GM12878 (cell line): ENCODE results near the gene PHKG2. TPM values are rescaled to one million over a fixed set of nuclear protein-coding genes. Genes with fewer than 3 reads are reported as not detected.

Experiments
- ATAC-seq: fragments of 200-7000 bp; cut with Tn5 transposase; 3 replicates; pipeline ENCODE4 v1.9.1; 2020; ENCODE audit warnings: mild to moderate bottlenecking, moderate library complexity
- BruUV-seq: library from RNA; stranded (reverse); fragments of 400-500 nt; replicated peaks from 2 replicates; lab custom pipeline; 2021; lab: Mats Ljungman, UMichigan
- CTCF ChIA-PET: fragments of 300-600 bp; sonication (Branson Sonifier 250); formaldehyde crosslinking; extraction: SDS; loops from one replicate; lab custom pipeline; 2021; ENCODE audit warnings: inconsistent platforms; lab: Yijun Ruan, JAX
- POLR2A ChIA-PET: fragments of 350-600 bp; formaldehyde crosslinking; extraction: SDS; loops from one replicate; lab custom pipeline; 2021; ENCODE audit warnings: inconsistent platforms; lab: Charles Lee
- RAD21 ChIA-PET: fragments of 300-600 bp; sonication (Branson Sonifier 250); formaldehyde crosslinking; loops from one replicate; lab custom pipeline; 2023; ENCODE audit warnings: antibody characterized with exemption; ENCODE audit not compliant: unreplicated experiment; lab: Charles Lee
- SMC1A ChIA-PET: fragments of 300-600 bp; sonication (Branson Sonifier 250); formaldehyde crosslinking; loops from one replicate; lab custom pipeline; 2023; ENCODE audit not compliant: unreplicated experiment, uncharacterized antibody; lab: Charles Lee
- DNase-seq: peaks from one replicate; pipeline ENCODE4 v3.0.0-alpha.2; 2011; ENCODE audit warnings: low read depth, low spot score
- FAIRE-seq: peaks from 3 replicates; lab custom pipeline; 2011; peaks lifted over from hg19 to GRCh38; lab: Jason Lieb, UNC
- H2AFZ ChIP-seq: 2 replicates; pipeline ENCODE4 v1.6.0; 2011; ENCODE audit warnings: low read depth, low read length, control low read depth; ENCODE audit not compliant: control insufficient read depth
- H3K27ac ChIP-seq: 2 replicates; pipeline ENCODE4 v1.5.1; 2011; ENCODE audit warnings: control low read depth; ENCODE audit not compliant: control insufficient read depth, insufficient read depth
- H3K27me3 ChIP-seq, 2 experiments: replicated peaks in 1 of 2; 2 replicates each; pipeline versions ENCODE4 v1.6.0 to v1.6.1; 2011; ENCODE audit warnings: low read length in 1 of 2; ENCODE audit not compliant: control insufficient read depth in 2 of 2, insufficient read depth in 2 of 2
- H3K36me3 ChIP-seq, 2 experiments: 2 replicates each; pipeline ENCODE4 v1.5.1; 2011; ENCODE audit warnings: low read length in 1 of 2; ENCODE audit not compliant: control insufficient read depth in 2 of 2, insufficient read depth in 2 of 2
- H3K4me1 ChIP-seq: 2 replicates; pipeline ENCODE4 v1.6.1; 2011; ENCODE audit warnings: mild to moderate bottlenecking, low read length, moderate library complexity, mixed read lengths; ENCODE audit not compliant: control insufficient read depth, insufficient read depth
- H3K4me2 ChIP-seq: 2 replicates; pipeline ENCODE4 v1.6.0; 2011; ENCODE audit warnings: control low read depth; ENCODE audit not compliant: control insufficient read depth, insufficient read depth
- H3K4me3 ChIP-seq: fragments of 200-600 bp; sonication (generic); 2 replicates; pipeline ENCODE4 v1.5.1; 2016
- H3K79me2 ChIP-seq: 2 replicates; pipeline ENCODE4 v1.6.0; 2011; ENCODE audit warnings: low read length; ENCODE audit not compliant: control insufficient read depth, insufficient read depth
- H3K9ac ChIP-seq: 2 replicates; pipeline ENCODE4 v1.8.0; 2011; ENCODE audit warnings: low read length, control low read depth, mixed read lengths; ENCODE audit not compliant: control insufficient read depth, insufficient read depth
- H3K9me3 ChIP-seq: replicated peaks from 3 replicates; pipeline ENCODE4 v1.5.1; 2011; ENCODE audit warnings: mild to moderate bottlenecking, low read length; ENCODE audit not compliant: control insufficient read depth, insufficient read depth
- H4K20me1 ChIP-seq: 2 replicates; pipeline ENCODE4 v1.6.0; 2011; ENCODE audit not compliant: control insufficient read depth, insufficient read depth
- EP300 ChIP-seq, 2 experiments: fragments of 150-350 bp in 1 of 2; IDR thresholded peaks; 2 replicates each; pipeline ENCODE4 v1.6.1; 2011 to 2012; ENCODE audit warnings: low read depth in 2 of 2, low read length in 2 of 2, borderline replicate concordance in 1 of 2, improper control_type of control experiment in 1 of 2, inconsistent platforms in 1 of 2; ENCODE audit not compliant: control insufficient read depth in 1 of 2
- SRF ChIP-seq, 2 experiments: IDR thresholded peaks; 2 replicates each; pipeline ENCODE4 v1.6.1; 2011; ENCODE audit warnings: low read depth in 2 of 2, low read length in 2 of 2, mild to moderate bottlenecking in 1 of 2, moderate library complexity in 1 of 2
- ZNF217 ChIP-seq: fragments of 450-650 bp; IDR thresholded peaks from 2 replicates; pipeline ENCODE4 v1.6.1; 2017; ENCODE audit warnings: antibody characterized with exemption, mild to moderate bottlenecking
- WGBS: methylation state at CpG from one replicate; pipeline ENCODE4 v1.1.6; 2016; ENCODE audit warnings: low lambda C conversion rate; ENCODE audit not compliant: insufficient replicate concordance, insufficient coverage; ENCODE audit errors: missing lambda C conversion rate; 5-methylcytosine and 5-hydroxymethylcytosine counted together
- in situ Hi-C: fragments of 300-500 bp; cut with MboI; formaldehyde crosslinking; loops from 9 replicates; pipeline ENCODE4 v1.14.3; 2018; ENCODE audit warnings: mixed read lengths
- intact Hi-C: fragments of 100-400 bp; cut with micrococcal nuclease; formaldehyde crosslinking; loops from one replicate; pipeline ENCODE4 v1.14.2; 2022; ENCODE audit not compliant: unreplicated experiment
- polyA plus RNA-seq, 11 experiments: library from polyadenylated mRNA; depleted of rRNA in 4 of 11; unstranded in 6 of 11; stranded (reverse) in 5 of 11; fragments of >200 nt; fragmentation: Nextera tagmentation in 4 of 11; fragmentation: Illumina TruSeq in 1 of 11; extraction: Ambion mirVana in 4 of 11; extraction: Trizol in 1 of 11; gene quantifications; 1 replicate in 1 of 11; 2 replicates in 10 of 11; pipeline versions ENCODE4 v1.2.1 to v1.2.3, GENCODE V29; 2011 to 2016; ENCODE audit warnings: inconsistent platforms in 2 of 11, missing spikeins in 2 of 11, low read depth in 1 of 11
- total RNA-seq, 4 experiments: library from RNA; depleted of rRNA in 3 of 4; stranded (reverse); fragments of >200 nt in 3 of 4; fragmentation: Illumina TruSeq in 1 of 4; extraction: Trizol in 1 of 4; gene quantifications; 2 replicates each; pipeline versions ENCODE4 v1.2.1 to v1.2.3, GENCODE V29; 2013 to 2021
- TF ChIP-seq, protein P1 (sequence below): fragments of 450-650 bp; IDR thresholded peaks from 2 replicates; pipeline ENCODE4 v1.6.1; 2017; ENCODE audit warnings: borderline replicate concordance

The PHKG2 gene
- total and polyA plus RNA-seq, 10 of the 15 experiments (the other 5 are each of a cell fraction or from before 2014, with no cell fraction given), result 5.2 to 50.1 (median 37.2) TPM

DNA sequence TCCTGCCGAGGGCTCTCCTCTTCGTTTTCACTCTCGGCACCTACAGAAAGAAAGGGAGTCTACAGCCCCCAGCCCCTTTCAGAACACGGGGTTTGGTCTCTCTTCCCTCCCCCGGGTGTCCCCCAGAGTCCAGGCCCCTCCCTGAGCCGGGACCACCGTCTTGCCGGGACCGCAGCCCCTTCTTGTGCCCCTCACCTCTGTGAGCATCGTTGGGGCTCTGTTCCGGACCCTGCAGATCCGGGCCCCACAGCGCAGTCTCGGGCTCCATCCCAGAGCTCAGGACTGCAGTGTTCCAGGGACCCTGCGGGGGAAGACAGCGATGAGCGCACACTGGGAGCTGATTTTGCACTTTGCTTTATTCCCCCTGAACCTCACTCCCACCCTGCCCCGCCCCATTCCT is 36.0 kb downstream of the PHKG2 start:
- H3K4me3 ChIP-seq, result no peak overlapping the region
- RAD21 ChIA-PET, result no interaction called here
- H3K36me3 ChIP-seq, result no peaks in the 10 kb centered on the region
- ATAC-seq (no peak), DNase-seq (no peak), FAIRE-seq (no peak)
- SMC1A ChIA-PET, result no interaction called here
- H3K4me2 ChIP-seq, result no peak overlapping the region
- no peak overlapping the region for H3K9ac ChIP-seq
- no TSS peak for BruUV-seq
- CTCF ChIA-PET, result interaction anchor here (0.6 to 1.6 kb wide), 2 partner anchors 66 to 117 kb away, joined by 3 read pairs; no protein-coding TSS in a partner anchor
- POLR2A ChIA-PET, result no interaction called here
- TF ChIP-seq ZNF217 (no peak), EP300 (IDR thresholded peaks at IDR 0.05; ENCODE audit: borderline replicate concordance in 1 of 2, control insufficient read depth in 1 of 2, low read depth in 2 of 2, low read length in 2 of 2) (no peak), SRF (IDR thresholded peaks at IDR 0.05; ENCODE audit: low read depth in 2 of 2, low read length in 2 of 2) (no peak)
- TF ChIP-seq, protein P1, sequence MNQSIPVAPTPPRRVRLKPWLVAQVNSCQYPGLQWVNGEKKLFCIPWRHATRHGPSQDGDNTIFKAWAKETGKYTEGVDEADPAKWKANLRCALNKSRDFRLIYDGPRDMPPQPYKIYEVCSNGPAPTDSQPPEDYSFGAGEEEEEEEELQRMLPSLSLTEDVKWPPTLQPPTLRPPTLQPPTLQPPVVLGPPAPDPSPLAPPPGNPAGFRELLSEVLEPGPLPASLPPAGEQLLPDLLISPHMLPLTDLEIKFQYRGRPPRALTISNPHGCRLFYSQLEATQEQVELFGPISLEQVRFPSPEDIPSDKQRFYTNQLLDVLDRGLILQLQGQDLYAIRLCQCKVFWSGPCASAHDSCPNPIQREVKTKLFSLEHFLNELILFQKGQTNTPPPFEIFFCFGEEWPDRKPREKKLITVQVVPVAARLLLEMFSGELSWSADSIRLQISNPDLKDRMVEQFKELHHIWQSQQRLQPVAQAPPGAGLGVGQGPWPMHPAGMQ, result no peak
- TF ChIP-seq, all 136 proteins: peak for 0
- in situ Hi-C loops, result no loop called here
- no peaks in the 10 kb centered on the region for H3K79me2 ChIP-seq
- H3K9me3 ChIP-seq, result no peaks in the 10 kb centered on the region
- 47% methylated on average over 16 of the region's 18 CpGs for WGBS
- H3K27ac ChIP-seq, result no peak overlapping the region
- H2AFZ ChIP-seq, result no peak overlapping the region
- H3K27me3 ChIP-seq, result peaks cover 0 to 3% of the 10 kb centered on the region in 2 experiments; a peak in 2 of 4 replicates
- intact Hi-C loops, result no loop called here
- H4K20me1 ChIP-seq, result no peaks in the 10 kb centered on the region
- H3K4me1 ChIP-seq, result no peaks in the 10 kb centered on the region
